Ishikawa (cell line): ENCODE measurements around the gene AKR1E2.

ENCODE experiments used
- CEBPB ChIP-seq: IDR thresholded peaks from 2 replicates; pipeline ENCODE4 v1.6.1; 2012
- CREB1 ChIP-seq: IDR thresholded peaks from 2 replicates; pipeline ENCODE4 v1.6.1; 2012; ENCODE audit warnings: low read depth
- EGR1 ChIP-seq: IDR thresholded peaks from 2 replicates; pipeline ENCODE4 v1.6.1; 2012
- EP300 ChIP-seq: IDR thresholded peaks from 2 replicates; pipeline ENCODE4 v1.6.1; 2012; ENCODE audit warnings: borderline replicate concordance
- FOXM1 ChIP-seq: IDR thresholded peaks from 2 replicates; pipeline ENCODE4 v1.6.1; 2012; ENCODE audit warnings: low read depth, borderline replicate concordance
- NFIC ChIP-seq: IDR thresholded peaks from 2 replicates; pipeline ENCODE4 v1.6.1; 2012
- RAD21 ChIP-seq: IDR thresholded peaks from 2 replicates; pipeline ENCODE4 v1.6.1; 2012; ENCODE audit warnings: low read depth
- TAF1 ChIP-seq: IDR thresholded peaks from 2 replicates; pipeline ENCODE4 v1.6.1; 2012; ENCODE audit warnings: low read depth, mild to moderate bottlenecking
- TCF12 ChIP-seq: IDR thresholded peaks from 2 replicates; pipeline ENCODE4 v1.6.1; 2012; ENCODE audit warnings: low read depth
- TEAD4 ChIP-seq: IDR thresholded peaks from 2 replicates; pipeline ENCODE4 v1.6.1; 2012
- YY1 ChIP-seq: IDR thresholded peaks from 2 replicates; pipeline ENCODE4 v1.6.1; 2012; ENCODE audit warnings: low read depth
- ZBTB7A ChIP-seq: IDR thresholded peaks from 2 replicates; pipeline ENCODE4 v1.6.1; 2012; ENCODE audit warnings: low read depth
- TF ChIP-seq, protein P1 (sequence below): IDR thresholded peaks from 2 replicates; pipeline ENCODE4 v1.6.1; 2012
- TF ChIP-seq, protein P2 (sequence below): IDR thresholded peaks from 2 replicates; pipeline ENCODE4 v1.6.1; 2012; ENCODE audit warnings: low read depth, mild to moderate bottlenecking
- TF ChIP-seq, protein P3 (sequence below): IDR thresholded peaks from 2 replicates; pipeline ENCODE4 v1.6.1; 2012

The AKR1E2 gene

DNA sequence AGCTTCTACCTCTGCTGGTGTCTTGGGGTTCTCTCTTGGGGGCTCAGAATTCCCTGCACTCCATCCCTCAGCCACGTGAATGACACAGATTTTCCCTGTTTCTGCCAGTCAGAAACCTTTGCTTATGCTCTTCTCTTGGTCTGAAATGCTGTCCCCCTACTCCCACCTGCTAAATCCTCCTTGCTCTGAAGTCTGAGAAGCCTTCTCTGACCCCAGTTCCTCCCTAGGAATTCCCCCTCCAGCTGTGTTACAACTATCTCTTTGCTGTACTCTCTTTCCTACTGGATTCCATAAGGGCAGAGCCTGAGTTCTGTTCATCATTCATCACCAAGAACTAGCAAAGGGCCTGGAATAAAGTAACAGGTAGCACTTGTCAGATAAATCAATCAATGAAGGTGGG, 33.6 kb upstream of the AKR1E2 start:
- TF ChIP-seq TAF1 (no peak), CEBPB (no peak)
- TF ChIP-seq, protein P1, sequence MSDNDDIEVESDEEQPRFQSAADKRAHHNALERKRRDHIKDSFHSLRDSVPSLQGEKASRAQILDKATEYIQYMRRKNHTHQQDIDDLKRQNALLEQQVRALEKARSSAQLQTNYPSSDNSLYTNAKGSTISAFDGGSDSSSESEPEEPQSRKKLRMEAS = no peak

DNA sequence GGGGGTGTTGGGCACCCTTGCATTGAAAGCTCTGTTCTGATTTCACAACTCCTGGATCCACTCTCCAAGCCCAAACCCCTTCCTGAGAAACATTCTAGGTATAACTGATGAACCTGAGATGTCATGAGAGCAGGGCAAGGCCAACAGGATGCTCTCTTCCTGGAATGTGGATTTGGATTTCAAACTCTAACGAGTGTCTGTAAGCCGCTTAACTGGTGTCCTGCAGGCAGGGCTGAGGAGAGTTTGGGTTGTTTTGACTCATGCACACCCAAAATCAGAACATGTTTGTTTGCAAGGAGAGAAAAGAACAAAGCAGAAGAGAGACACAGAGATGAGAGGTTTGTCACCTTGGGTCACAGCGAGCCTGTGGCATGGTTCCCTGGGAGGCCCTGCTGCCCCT, 24.6 kb upstream of the AKR1E2 start:
- TF ChIP-seq TAF1 (no peak), ZBTB7A (no peak), YY1 (no peak), TEAD4 (no peak)

DNA sequence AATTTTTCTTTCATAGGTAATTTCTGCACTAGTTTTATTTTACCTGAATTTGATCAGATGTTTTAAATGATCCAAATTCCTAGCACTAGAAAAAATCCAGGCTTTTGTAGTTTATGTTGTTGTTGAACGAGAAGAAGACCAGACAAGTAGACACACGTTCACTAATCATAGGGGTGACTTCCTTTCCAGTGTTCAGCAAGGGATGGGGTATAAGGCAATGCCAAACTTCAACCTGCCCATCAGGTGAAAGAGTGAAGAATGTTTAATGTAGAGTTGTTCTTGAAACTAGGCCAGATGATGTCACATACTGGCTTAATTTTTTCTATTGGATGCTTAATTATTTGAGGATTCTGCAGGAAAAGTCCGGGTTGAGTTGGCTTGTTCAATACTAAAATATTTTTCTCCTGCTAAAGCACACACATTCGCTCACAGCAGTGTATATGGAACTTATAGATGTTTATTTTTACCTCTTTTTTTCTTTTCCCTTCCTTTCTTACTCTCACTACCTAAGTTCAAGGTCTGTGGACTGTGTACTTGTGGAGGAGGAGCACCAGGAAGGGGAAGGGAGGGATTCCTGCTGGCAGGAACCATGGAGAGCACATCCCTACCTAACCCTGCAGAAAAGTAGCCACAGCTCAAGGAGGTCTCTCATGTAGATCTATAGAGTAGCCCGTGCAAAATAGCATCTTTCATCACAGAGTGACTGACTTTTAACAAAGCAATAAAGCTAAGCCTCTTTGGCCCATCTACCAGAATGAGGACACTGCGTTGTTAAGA, 23.1 kb upstream of the AKR1E2 start:
- TF ChIP-seq TEAD4 (no peak), YY1 (no peak), RAD21 (no peak)
- TF ChIP-seq, protein P2, sequence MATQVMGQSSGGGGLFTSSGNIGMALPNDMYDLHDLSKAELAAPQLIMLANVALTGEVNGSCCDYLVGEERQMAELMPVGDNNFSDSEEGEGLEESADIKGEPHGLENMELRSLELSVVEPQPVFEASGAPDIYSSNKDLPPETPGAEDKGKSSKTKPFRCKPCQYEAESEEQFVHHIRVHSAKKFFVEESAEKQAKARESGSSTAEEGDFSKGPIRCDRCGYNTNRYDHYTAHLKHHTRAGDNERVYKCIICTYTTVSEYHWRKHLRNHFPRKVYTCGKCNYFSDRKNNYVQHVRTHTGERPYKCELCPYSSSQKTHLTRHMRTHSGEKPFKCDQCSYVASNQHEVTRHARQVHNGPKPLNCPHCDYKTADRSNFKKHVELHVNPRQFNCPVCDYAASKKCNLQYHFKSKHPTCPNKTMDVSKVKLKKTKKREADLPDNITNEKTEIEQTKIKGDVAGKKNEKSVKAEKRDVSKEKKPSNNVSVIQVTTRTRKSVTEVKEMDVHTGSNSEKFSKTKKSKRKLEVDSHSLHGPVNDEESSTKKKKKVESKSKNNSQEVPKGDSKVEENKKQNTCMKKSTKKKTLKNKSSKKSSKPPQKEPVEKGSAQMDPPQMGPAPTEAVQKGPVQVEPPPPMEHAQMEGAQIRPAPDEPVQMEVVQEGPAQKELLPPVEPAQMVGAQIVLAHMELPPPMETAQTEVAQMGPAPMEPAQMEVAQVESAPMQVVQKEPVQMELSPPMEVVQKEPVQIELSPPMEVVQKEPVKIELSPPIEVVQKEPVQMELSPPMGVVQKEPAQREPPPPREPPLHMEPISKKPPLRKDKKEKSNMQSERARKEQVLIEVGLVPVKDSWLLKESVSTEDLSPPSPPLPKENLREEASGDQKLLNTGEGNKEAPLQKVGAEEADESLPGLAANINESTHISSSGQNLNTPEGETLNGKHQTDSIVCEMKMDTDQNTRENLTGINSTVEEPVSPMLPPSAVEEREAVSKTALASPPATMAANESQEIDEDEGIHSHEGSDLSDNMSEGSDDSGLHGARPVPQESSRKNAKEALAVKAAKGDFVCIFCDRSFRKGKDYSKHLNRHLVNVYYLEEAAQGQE = no peak

DNA sequence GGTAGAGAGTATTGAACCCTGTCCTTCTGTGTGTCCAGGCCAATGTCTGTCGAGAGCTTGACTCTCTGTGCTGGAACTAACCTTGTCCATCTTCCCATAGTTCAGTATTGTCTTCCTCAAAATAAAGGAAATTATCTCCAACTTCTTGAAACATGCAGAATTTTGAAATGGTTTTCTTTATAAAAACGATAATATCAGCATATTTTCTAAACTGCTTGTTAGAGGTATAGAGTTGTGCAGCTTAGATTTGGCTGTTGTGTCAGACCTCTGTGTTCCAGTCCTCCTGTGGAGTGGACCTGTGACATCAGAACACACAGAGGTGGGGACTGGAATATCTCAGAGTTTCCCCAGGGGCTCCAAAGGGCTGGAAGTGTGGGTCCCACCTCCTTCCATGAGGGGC, 22.2 kb upstream of the AKR1E2 start:
- no peak for TF ChIP-seq CEBPB

DNA sequence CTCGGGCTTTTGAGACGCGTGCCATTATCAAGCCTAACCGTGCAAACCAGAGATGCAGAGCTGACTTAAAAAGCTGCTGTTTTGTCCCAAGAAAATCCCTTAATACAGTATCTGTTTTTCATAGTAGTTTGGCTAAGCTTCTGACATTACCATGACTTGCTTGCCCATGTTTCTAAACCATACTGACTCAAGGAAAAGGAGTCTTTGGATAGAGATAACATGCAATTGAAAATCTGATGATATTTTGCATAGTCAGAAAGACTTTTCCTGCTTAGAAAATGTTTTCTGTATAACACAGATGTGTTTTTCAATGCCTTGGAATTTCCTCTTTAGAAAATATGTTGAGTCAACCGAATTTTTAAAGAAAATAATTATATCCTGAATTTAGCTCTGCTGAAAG, 21.5 kb upstream of the AKR1E2 start:
- TF ChIP-seq TCF12 = no peak
- TF ChIP-seq YY1 = no peak
- no peak for TF ChIP-seq TEAD4

DNA sequence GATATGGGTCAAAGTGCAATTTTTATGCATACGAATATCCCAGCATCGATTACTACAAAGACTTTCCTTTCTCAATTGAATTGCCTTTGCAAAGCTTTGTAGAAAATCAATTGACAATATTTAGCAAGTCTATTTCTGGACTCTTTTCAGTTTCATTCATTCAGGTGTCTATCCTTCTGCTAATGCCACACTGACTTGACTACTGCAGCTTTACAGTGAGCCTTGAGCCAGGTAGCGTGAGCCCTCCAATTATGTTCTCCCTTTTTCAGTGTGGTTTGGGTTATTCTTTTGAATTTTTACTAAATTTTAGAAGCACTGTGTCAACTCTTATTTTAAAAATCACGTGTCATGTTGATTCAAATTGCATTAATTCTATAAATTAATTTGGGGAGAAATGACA, 19.5 kb upstream of the AKR1E2 start:
- TF ChIP-seq RAD21 (no peak), TAF1 (no peak)
- TF ChIP-seq, protein P1 = no peak

DNA sequence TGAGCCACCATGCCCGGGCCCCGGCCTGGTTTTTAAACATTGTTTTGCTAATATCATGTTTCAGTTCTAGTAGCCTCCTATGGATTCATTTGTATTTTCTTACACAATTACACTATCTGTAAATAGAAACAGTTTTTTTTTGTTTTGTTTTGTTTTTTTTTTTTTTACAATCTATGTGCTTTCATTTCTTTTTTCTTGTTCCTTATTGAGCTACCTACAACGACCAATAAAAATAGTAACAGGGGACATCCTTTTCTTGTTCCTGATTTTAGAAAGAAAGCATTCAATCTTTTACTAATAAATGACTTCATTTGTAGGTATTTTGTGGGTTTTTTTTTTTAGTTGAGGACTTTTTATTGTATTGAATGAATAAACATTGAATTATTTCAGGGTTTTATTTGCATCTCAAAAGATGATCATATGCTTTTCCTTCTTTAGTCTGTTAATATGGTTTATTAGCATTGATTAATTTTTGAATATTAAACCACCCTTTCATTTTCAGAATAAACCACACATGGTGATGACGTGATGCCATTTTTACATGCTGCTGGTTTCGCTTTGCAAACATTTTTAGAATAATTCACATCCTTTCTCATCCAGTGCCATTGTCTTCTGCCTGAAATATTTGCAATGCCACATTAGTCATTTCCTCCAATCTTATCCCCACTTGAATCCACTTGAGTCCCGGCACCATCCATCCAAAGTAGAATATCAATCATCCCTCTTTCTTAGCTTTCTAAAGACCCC, 18.1 kb upstream of the AKR1E2 start:
- peak; percentile 96 for TF ChIP-seq EP300
- TF ChIP-seq NFIC = peak; percentile 73; the same call in 1 of the 2 replicates
- TF ChIP-seq ZBTB7A = no peak
- TF ChIP-seq TEAD4 = peak; percentile 96
- TF ChIP-seq, protein P2 = no peak
- TF ChIP-seq, protein P1 = no peak
- TF ChIP-seq CREB1 = no peak
- TF ChIP-seq EGR1 = no peak
- TF ChIP-seq CEBPB = 0 out of 2 replicates have a peak, but pooled peaks have one; percentile 25
- no peak for TF ChIP-seq TAF1
- TF ChIP-seq, protein P3, sequence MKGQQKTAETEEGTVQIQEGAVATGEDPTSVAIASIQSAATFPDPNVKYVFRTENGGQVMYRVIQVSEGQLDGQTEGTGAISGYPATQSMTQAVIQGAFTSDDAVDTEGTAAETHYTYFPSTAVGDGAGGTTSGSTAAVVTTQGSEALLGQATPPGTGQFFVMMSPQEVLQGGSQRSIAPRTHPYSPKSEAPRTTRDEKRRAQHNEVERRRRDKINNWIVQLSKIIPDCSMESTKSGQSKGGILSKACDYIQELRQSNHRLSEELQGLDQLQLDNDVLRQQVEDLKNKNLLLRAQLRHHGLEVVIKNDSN = no peak
- no peak for TF ChIP-seq RAD21
- TF ChIP-seq TCF12 = peak; percentile 90
- no peak for TF ChIP-seq YY1
- TF ChIP-seq FOXM1 = peak; percentile 89
